Measurements from ENCODE around the gene RTN1.

The RTN1 gene

GRCh38 chr14:59850458-59850857 lies 20.1 kb downstream of the RTN1 start:
- no peaks in the 10 kb centered on the region; the same call in 1 of the 2 replicates for H3K9me3 ChIP-seq (ENCODE audit: insufficient read depth, low read length)
- no peak overlapping the region for H3K4me2 ChIP-seq (ENCODE audit: low read length)
- H2AFZ ChIP-seq (ENCODE audit: low read depth, low read length) = no peak overlapping the region
- H3K9ac ChIP-seq (ENCODE audit: low read length) = no peak overlapping the region
- TF ChIP-seq CTCF (IDR thresholded peaks at IDR 0.05; ENCODE audit: low read depth, low read length) = no peak
- no peak for TF ChIP-seq EZH2phosphoT487 (IDR thresholded peaks at IDR 0.05; ENCODE audit: low read depth)
- no peak overlapping the region for H3K27ac ChIP-seq (ENCODE audit: low read length)
- no peaks in the 10 kb centered on the region for H4K20me1 ChIP-seq (ENCODE audit: insufficient read depth, low read length)
- H3K79me2 ChIP-seq (ENCODE audit: low read length) = no peaks in the 10 kb centered on the region
- H3K4me1 ChIP-seq (ENCODE audit: low read length) = peaks cover 16% of the 10 kb centered on the region
- no peaks in the 10 kb centered on the region for H3K27me3 ChIP-seq (ENCODE audit: low read depth, low read length)
- no peaks in the 10 kb centered on the region for H3K36me3 ChIP-seq (replicated peaks; ENCODE audit: low read depth, low read length)
- no peak overlapping the region for H3K4me3 ChIP-seq (ENCODE audit: low read length)

GRCh38 chr14:59849411-59850130 lies 21.0 kb downstream of the RTN1 start:
- H3K79me2 ChIP-seq (ENCODE audit: low read length) = no peaks in the 10 kb centered on the region
- no peaks in the 10 kb centered on the region for H3K36me3 ChIP-seq (replicated peaks; ENCODE audit: low read depth, low read length)
- H3K4me1 ChIP-seq (ENCODE audit: low read length) = peaks cover 16% of the 10 kb centered on the region
- H2AFZ ChIP-seq (ENCODE audit: low read depth, low read length) = no peak overlapping the region
- TF ChIP-seq CTCF (IDR thresholded peaks at IDR 0.05; ENCODE audit: low read depth, low read length) (no peak), EZH2phosphoT487 (IDR thresholded peaks at IDR 0.05; ENCODE audit: low read depth) (no peak)
- no peaks in the 10 kb centered on the region for H3K9me3 ChIP-seq (ENCODE audit: insufficient read depth, low read length)
- no peaks in the 10 kb centered on the region for H4K20me1 ChIP-seq (ENCODE audit: insufficient read depth, low read length)
- peak overlapping the region; percentile 43 for H3K4me2 ChIP-seq (ENCODE audit: low read length)
- no peak overlapping the region for H3K9ac ChIP-seq (ENCODE audit: low read length)
- H3K27me3 ChIP-seq (ENCODE audit: low read depth, low read length) = no peaks in the 10 kb centered on the region
- H3K4me3 ChIP-seq (ENCODE audit: low read length) = no peak overlapping the region
- peak overlapping the region; percentile 35 for H3K27ac ChIP-seq (ENCODE audit: low read length)

- no peak overlapping the region for H2AFZ ChIP-seq (ENCODE audit: low read depth, low read length)
- no peaks in the 10 kb centered on the region for H3K27me3 ChIP-seq (ENCODE audit: low read depth, low read length)
- no peaks in the 10 kb centered on the region for H3K36me3 ChIP-seq (replicated peaks; ENCODE audit: low read depth, low read length)
- H3K79me2 ChIP-seq (ENCODE audit: low read length) = no peaks in the 10 kb centered on the region
- TF ChIP-seq CTCF (IDR thresholded peaks at IDR 0.05; ENCODE audit: low read depth, low read length) (no peak), EZH2phosphoT487 (IDR thresholded peaks at IDR 0.05; ENCODE audit: low read depth) (no peak)
- H3K4me1 ChIP-seq (ENCODE audit: low read length) = peaks cover 16% of the 10 kb centered on the region
- H3K4me3 ChIP-seq (ENCODE audit: low read length) = no peak overlapping the region
- no peaks in the 10 kb centered on the region for H4K20me1 ChIP-seq (ENCODE audit: insufficient read depth, low read length)
- H3K4me2 ChIP-seq (ENCODE audit: low read length) = peak overlapping the region; percentile 43
- H3K27ac ChIP-seq (ENCODE audit: low read length) = no peak overlapping the region
- no peaks in the 10 kb centered on the region for H3K9me3 ChIP-seq (ENCODE audit: insufficient read depth, low read length)
- no peak overlapping the region for H3K9ac ChIP-seq (ENCODE audit: low read length)
Measured at GRCh38 chr14:59848671-59849070, 21.9 kb downstream of the RTN1 start.

- H3K9me3 ChIP-seq (ENCODE audit: insufficient read depth, low read length) = no peaks in the 10 kb centered on the region
- TF ChIP-seq CTCF (IDR thresholded peaks at IDR 0.05; ENCODE audit: low read depth, low read length) (no peak), EZH2phosphoT487 (IDR thresholded peaks at IDR 0.05; ENCODE audit: low read depth) (no peak)
- H3K36me3 ChIP-seq (replicated peaks; ENCODE audit: low read depth, low read length) = no peaks in the 10 kb centered on the region
- H2AFZ ChIP-seq (ENCODE audit: low read depth, low read length) = 0 out of 2 replicates have a peak overlapping the region, but pooled peaks have one; percentile 10
- H3K4me2 ChIP-seq (ENCODE audit: low read length) = no peak overlapping the region
- no peak overlapping the region for H3K27ac ChIP-seq (ENCODE audit: low read length)
- H3K9ac ChIP-seq (ENCODE audit: low read length) = no peak overlapping the region
- H4K20me1 ChIP-seq (ENCODE audit: insufficient read depth, low read length) = no peaks in the 10 kb centered on the region
- H3K4me1 ChIP-seq (ENCODE audit: low read length) = peaks cover 16% of the 10 kb centered on the region
- no peaks in the 10 kb centered on the region for H3K79me2 ChIP-seq (ENCODE audit: low read length)
- H3K4me3 ChIP-seq (ENCODE audit: low read length) = no peak overlapping the region
- H3K27me3 ChIP-seq (ENCODE audit: low read depth, low read length) = no peaks in the 10 kb centered on the region; the same call in 1 of the 2 replicates
Measured at GRCh38 chr14:59847711-59848110, 22.9 kb downstream of the RTN1 start.

All from OCI-LY3 (cell line).